Activated CD4-positive, alpha-beta T cell treated with anti-CD3 and anti-CD28 coated beads, Interleukin-2, amount 10 ng/mL, durations not matched to agents 7 days and 5 days (primary cell): ENCODE data around the gene MYEF2. TPM values are rescaled to one million over a fixed set of nuclear protein-coding genes. Genes with fewer than 3 reads are reported as not detected.

ENCODE experiments used
- CTCF ChIA-PET: fragments of 350-600 bp; sonication (Branson Sonifier 250); formaldehyde crosslinking; loops from one replicate; lab custom pipeline; 2021; ENCODE audit warnings: antibody characterized with exemption; lab: Charles Lee
- POLR2A ChIA-PET: fragments of 350-600 bp; sonication (Branson Sonifier 250); formaldehyde crosslinking; loops from one replicate; lab custom pipeline; 2021; ENCODE audit warnings: antibody characterized with exemption; lab: Charles Lee
- DNase-seq: peaks from one replicate; pipeline ENCODE4 v3.0.0-alpha.2; 2020
- H3K27ac Mint-ChIP-seq: one replicate; pipeline ENCODE4 v1.8.0; 2021; ENCODE audit warnings: mild to moderate bottlenecking, moderate library complexity, mixed read lengths
- H3K27me3 Mint-ChIP-seq: one replicate; pipeline ENCODE4 v1.8.0; 2021; ENCODE audit warnings: mixed read lengths
- H3K36me3 Mint-ChIP-seq: one replicate; pipeline ENCODE4 v1.8.0; 2021; ENCODE audit warnings: low read depth, mixed read lengths
- H3K4me1 Mint-ChIP-seq: one replicate; pipeline ENCODE4 v1.8.0; 2021; ENCODE audit warnings: mixed read lengths
- H3K4me3 Mint-ChIP-seq: one replicate; pipeline ENCODE4 v1.8.0; 2021; ENCODE audit warnings: mild to moderate bottlenecking, moderate library complexity, mixed read lengths
- H3K9me3 Mint-ChIP-seq: one replicate; pipeline ENCODE4 v1.8.0; 2021; ENCODE audit warnings: mixed read lengths
- total RNA-seq, 2 experiments: library from RNA; stranded (reverse); gene quantifications; one replicate each; pipeline ENCODE4 v1.2.3, GENCODE V29; 2021

The MYEF2 gene
- total RNA-seq, 2 experiments from 2014 or later: 23.3 to 25.2 TPM

DNA sequence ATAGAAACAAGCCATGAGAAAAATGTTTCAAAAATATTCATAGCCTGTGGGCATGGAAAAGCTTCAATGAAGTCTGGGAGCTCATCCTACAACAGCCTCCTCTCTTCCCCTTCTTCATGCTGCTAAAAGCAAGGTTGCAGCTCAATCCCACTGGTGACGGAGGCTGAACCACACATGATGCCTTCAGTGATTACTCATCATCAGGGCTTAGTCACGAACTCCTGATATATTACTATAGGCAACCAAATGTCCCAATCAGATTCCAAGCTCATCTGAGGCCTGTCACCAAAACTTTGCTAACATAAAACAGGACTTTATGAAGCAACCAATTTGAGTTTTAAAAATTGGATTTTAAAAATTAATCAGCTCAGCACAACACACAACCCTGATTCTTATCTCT is 81.3 kb downstream of the MYEF2 start:
- no peak for DNase-seq
- POLR2A ChIA-PET: no interaction called here
- Mint-ChIP-seq H3K27me3 (peaks cover 5% of the 10 kb centered on the region), H3K9me3 (no peaks in the 10 kb centered on the region), H3K4me3 (no peak overlapping the region), H3K4me1 (no peaks in the 10 kb centered on the region), H3K27ac (no peak overlapping the region), H3K36me3 (no peaks in the 10 kb centered on the region)
- CTCF ChIA-PET: no interaction called here

DNA sequence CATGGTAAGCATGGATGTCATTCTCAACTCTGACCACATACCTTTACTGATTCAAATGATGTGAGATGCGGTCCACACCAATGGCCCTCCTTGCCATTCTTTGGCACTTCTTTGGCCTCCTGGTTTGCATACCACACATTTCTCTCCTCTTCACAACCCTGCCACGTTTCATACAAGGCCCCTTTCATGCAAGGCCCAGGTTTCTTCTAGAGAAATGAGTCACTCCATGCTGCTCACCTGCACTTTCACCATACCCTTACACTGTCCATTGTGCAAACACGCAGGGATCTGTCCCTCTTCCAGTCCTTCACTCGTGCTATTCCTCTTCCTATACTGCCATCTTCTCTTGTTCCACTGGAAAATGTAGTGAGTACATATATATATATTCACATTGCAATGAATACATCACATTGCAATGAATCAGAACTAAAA is 81.7 kb downstream of the MYEF2 start:
- CTCF ChIA-PET: no interaction called here
- DNase-seq: no peak
- no peaks in the 10 kb centered on the region for H3K36me3 Mint-ChIP-seq
- H3K4me1 Mint-ChIP-seq: no peaks in the 10 kb centered on the region
- no peak overlapping the region for H3K4me3 Mint-ChIP-seq
- POLR2A ChIA-PET: no interaction called here
- H3K27ac Mint-ChIP-seq: no peak overlapping the region
- peaks cover 5% of the 10 kb centered on the region for H3K27me3 Mint-ChIP-seq
- H3K9me3 Mint-ChIP-seq: no peaks in the 10 kb centered on the region

DNA sequence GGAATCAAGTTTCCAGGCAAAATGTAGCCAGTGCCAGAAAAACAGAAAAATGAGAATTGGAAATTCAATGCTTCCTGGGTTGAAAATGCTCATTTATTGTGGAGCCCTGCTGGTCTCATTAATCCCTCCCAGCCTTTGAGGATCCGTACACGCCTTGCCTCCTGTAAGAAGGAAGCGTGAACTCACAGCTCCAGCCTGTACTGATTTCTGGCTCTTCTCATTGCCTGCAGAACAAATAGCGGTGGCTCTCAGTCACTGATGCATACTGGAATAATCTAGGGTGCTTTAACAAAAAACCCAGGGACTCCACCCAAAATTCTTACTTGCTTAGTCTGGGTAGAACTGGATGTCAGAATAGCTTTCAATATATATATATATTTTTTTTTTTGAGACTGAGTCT is 86.6 kb downstream of the MYEF2 start:
- H3K27me3 Mint-ChIP-seq: peaks cover 3% of the 10 kb centered on the region
- no peak for DNase-seq
- H3K4me3 Mint-ChIP-seq: no peak overlapping the region
- H3K9me3 Mint-ChIP-seq: no peaks in the 10 kb centered on the region
- H3K27ac Mint-ChIP-seq: no peak overlapping the region
- ChIA-PET CTCF (no interaction called here), POLR2A (no interaction called here)
- H3K36me3 Mint-ChIP-seq: no peaks in the 10 kb centered on the region
- no peaks in the 10 kb centered on the region for H3K4me1 Mint-ChIP-seq

DNA sequence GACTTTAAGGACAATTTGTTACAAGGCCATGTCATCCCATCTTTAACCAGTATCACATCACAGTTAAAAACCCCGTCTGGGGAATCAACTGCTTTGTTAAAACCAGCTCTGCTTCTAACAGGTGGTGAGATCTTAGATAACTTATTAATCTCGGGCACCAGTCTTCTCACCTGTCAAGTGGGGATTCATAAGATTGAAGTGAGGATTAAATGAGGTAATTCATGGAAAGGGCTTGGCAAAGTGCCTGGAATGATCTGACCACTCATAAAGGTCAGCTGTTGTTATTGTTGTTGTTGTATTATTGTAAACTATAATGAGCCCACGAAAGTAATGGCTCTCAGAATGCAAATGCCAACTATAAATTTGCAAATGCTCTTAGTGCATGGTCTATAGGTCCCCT is 87.4 kb downstream of the MYEF2 start:
- Mint-ChIP-seq H3K27ac (no peak overlapping the region), H3K4me1 (no peaks in the 10 kb centered on the region), H3K27me3 (peaks cover 3% of the 10 kb centered on the region), H3K36me3 (no peaks in the 10 kb centered on the region), H3K9me3 (no peaks in the 10 kb centered on the region), H3K4me3 (no peak overlapping the region)
- ChIA-PET CTCF (no interaction called here), POLR2A (no interaction called here)
- no peak for DNase-seq

DNA sequence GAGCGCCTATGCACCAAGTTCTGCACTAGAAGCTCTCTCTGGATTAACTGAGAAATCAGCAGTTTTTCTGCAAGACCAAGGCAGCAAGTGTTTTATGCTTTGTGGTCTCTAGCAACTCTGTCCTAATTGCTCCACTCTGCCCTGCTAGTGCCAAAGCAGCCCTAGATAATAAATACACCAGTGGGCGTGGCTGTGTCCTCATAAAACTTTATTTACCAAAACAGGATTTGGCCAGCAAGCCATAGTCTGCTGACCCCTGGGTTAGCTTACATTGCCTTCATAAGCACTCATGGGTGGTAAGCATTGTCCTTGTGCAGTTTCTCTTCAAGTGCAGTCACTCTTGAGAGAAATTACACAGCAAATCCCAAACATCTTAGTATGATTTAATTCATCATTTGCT is 88.0 kb downstream of the MYEF2 start:
- H3K9me3 Mint-ChIP-seq: no peaks in the 10 kb centered on the region
- H3K36me3 Mint-ChIP-seq: no peaks in the 10 kb centered on the region
- POLR2A ChIA-PET: no interaction called here
- CTCF ChIA-PET: no interaction called here
- H3K4me1 Mint-ChIP-seq: no peaks in the 10 kb centered on the region
- DNase-seq: no peak
- no peak overlapping the region for H3K27ac Mint-ChIP-seq
- H3K4me3 Mint-ChIP-seq: no peak overlapping the region
- peaks cover 3% of the 10 kb centered on the region for H3K27me3 Mint-ChIP-seq

DNA sequence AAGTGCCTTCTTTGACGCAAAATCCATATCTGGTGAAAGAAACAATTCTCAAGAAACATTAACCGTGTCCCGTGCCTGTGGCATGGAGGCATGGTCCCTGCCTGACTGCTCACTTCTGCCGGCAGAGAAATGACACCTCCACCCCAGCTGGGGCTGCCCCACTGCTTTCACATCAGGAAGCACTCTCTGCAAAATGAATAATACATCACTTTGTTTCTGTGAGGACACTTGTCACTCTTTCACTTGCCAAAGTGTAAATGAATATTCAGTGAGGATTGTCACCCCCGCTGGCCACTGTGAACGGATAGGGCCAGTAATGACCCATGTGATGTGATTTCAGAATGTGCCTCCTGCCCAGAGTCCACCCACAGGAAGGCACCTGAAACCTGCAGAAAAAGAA is 88.4 kb downstream of the MYEF2 start:
- Mint-ChIP-seq H3K4me1 (no peaks in the 10 kb centered on the region), H3K27ac (no peak overlapping the region), H3K9me3 (no peaks in the 10 kb centered on the region), H3K4me3 (no peak overlapping the region), H3K36me3 (no peaks in the 10 kb centered on the region), H3K27me3 (no peaks in the 10 kb centered on the region)
- ChIA-PET POLR2A (no interaction called here), CTCF (no interaction called here)
- DNase-seq: no peak

DNA sequence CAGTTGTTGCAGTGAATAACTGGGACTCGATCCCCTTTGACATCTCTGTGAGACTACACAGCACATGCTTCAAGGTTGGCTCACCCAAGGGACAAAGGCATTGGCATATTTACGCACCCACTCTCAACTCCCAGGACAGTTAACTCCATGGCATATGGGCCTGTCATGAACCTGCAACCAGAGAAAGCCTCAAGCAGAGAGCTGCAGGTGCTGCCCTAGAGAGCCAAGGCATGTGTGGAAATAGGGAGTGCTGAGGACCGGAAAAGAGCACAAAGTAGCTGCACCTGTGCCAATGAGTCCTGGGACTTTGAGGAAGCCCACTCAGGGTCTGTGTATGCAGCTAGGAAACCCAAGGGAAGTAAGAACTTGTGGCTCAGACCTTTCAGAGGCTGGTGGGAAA is 90.3 kb downstream of the MYEF2 start:
- no peaks in the 10 kb centered on the region for H3K9me3 Mint-ChIP-seq
- H3K4me1 Mint-ChIP-seq: no peaks in the 10 kb centered on the region
- H3K36me3 Mint-ChIP-seq: no peaks in the 10 kb centered on the region
- no peaks in the 10 kb centered on the region for H3K27me3 Mint-ChIP-seq
- POLR2A ChIA-PET: no interaction called here
- no peak overlapping the region for H3K4me3 Mint-ChIP-seq
- CTCF ChIA-PET: no interaction called here
- DNase-seq: no peak
- no peak overlapping the region for H3K27ac Mint-ChIP-seq

DNA sequence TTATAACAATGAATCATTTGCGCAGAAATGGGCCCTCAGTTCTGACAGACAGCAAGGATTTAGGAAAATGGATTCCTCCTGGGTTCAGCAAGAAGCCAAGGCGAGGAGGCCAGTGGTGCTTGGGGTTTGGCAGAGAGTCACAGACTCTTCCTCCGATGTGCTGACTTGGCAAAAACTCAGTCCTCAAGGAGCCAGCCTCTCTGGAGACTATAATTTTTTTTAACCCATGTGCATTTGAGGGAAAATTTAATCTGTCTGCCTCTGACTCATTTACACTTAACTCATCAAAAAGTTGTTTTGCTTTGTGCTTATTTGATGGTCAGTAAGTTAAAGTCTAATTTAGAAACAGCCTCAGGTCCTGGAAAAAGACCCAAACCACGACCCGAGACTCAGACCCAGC is 91.5 kb downstream of the MYEF2 start:
- Mint-ChIP-seq H3K27ac (no peak overlapping the region), H3K9me3 (no peaks in the 10 kb centered on the region), H3K36me3 (no peaks in the 10 kb centered on the region), H3K27me3 (no peaks in the 10 kb centered on the region), H3K4me1 (no peaks in the 10 kb centered on the region), H3K4me3 (no peak overlapping the region)
- no peak for DNase-seq
- POLR2A ChIA-PET: no interaction called here
- CTCF ChIA-PET: no interaction called here

DNA sequence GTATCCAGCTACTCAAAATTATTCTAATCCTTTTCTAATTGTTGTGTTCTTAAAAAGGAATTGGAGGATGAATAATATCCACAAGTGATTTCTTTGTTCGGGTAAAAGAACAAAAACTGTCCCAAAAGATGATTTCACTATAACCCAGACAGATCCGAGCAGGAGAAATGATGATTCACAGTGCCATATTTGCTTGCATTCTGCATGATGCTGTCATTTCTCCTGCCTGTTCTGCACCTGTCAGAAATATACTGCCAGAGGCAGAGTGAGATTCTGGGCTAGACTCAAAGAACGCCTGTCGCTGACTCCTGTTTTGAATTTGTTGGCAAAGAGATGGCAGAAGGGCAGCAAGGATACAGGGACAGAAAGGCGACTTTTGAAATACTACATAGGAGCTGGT is 92.0 kb downstream of the MYEF2 start:
- POLR2A ChIA-PET: no interaction called here
- CTCF ChIA-PET: no interaction called here
- Mint-ChIP-seq H3K9me3 (no peaks in the 10 kb centered on the region), H3K27ac (no peak overlapping the region), H3K36me3 (no peaks in the 10 kb centered on the region), H3K27me3 (no peaks in the 10 kb centered on the region), H3K4me1 (no peaks in the 10 kb centered on the region), H3K4me3 (no peak overlapping the region)
- no peak for DNase-seq

DNA sequence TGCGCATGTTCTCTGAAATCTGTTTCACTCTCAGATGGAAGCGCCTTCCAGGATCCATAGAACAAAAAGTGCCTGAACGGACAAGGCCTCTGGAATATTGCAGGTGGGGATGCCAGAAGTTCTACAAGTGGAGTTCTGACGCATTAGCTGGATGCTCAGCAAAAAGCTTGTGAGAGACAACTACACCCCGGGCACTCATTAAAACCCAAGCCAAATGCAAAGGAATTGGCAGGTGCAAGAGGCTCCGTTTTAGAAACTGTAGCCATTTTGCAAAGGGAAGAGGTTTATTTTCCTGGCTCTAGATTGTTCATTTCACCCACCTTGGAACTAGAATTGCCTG is 92.5 kb downstream of the MYEF2 start:
- no peak for DNase-seq
- Mint-ChIP-seq H3K9me3 (no peaks in the 10 kb centered on the region), H3K27me3 (no peaks in the 10 kb centered on the region), H3K4me1 (no peaks in the 10 kb centered on the region), H3K4me3 (no peak overlapping the region), H3K36me3 (no peaks in the 10 kb centered on the region), H3K27ac (no peak overlapping the region)
- ChIA-PET CTCF (interaction anchor here (1.3 kb wide), 1 partner anchor 24 kb away, joined by 3 read pairs; no protein-coding TSS in a partner anchor), POLR2A (no interaction called here)

DNA sequence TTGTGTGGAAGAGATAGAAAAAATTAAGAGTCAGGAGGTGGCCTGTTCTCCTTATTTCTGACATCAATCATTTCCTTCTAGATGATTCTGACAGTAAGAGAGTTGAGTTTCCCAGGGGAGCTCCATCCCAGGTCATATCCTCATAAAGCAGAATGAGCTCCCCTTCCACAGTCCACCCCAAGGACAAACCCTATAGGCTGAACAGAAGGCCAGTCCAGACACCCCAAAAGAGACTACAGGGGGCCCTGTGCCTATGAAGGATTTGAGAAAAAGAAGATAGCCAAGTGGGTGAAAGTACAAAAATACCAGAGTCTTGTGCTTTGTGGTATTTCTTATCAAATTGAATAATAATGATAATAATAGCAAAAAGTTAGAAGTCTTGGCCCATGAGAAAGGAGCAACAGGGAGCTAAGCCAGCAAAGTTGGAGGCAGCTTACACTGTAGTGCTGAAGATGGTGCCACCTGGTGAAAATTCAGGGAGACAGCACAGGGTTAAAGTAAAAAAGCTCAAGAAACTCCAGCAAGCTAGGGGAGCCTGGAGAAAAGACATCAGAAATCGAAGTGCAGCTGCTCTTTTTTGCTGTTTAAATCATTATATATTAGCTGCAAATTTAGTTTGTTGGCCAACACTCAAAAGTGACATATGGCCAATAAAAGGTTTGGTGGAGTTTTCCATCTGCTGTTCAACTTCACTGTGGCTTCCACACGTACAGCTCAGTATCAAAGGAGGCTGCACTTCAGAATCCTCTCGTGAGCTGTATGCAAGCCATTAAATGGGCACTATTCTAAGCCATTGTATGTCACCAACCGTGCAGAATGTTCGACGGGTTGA is 93.1 kb downstream of the MYEF2 start:
- POLR2A ChIA-PET: no interaction called here
- Mint-ChIP-seq H3K27me3 (no peaks in the 10 kb centered on the region), H3K36me3 (no peaks in the 10 kb centered on the region), H3K4me3 (no peak overlapping the region), H3K4me1 (no peaks in the 10 kb centered on the region), H3K27ac (no peak overlapping the region), H3K9me3 (no peaks in the 10 kb centered on the region)
- DNase-seq: no peak
- CTCF ChIA-PET: interaction anchor here (1.3 kb wide), 1 partner anchor 23 kb away, joined by 3 read pairs; no protein-coding TSS in a partner anchor

Other genes starting within 250 kb of the MYEF2 start
- not detected for gene SLC24A5, start 57.3 kb downstream of the MYEF2 start, total RNA-seq
- gene CTXN2, start 13.4 kb upstream of the MYEF2 start, total RNA-seq: not detected
- gene SLC12A1, start 28.0 kb upstream of the MYEF2 start, total RNA-seq: not detected
- gene DUT, start 153.1 kb upstream of the MYEF2 start, total RNA-seq: 100 to 1,000 TPM; 291 to 308 TPM